CD4-positive, CD25-positive, alpha-beta regulatory T cell (primary cell): ENCODE results near the gene PIMREG. TPM values are rescaled to one million over a fixed set of nuclear protein-coding genes. Genes with fewer than 3 reads are reported as not detected.

Experiments
- ATAC-seq, 2 donors: fragments of 150-1000 bp; cut with Tn5 transposase; one replicate each; pipeline ENCODE4 v1.10.0; 2021; ENCODE audit warnings: low read depth in 2 of 2, moderate number of reproducible peaks in 2 of 2, moderate library complexity in 1 of 2
- DNase-seq, 3 donors: peaks; one replicate each; pipeline versions ENCODE4 v3.0.0 to v3.0.0-alpha.2; 2012 to 2022; ENCODE audit warnings: mixed read lengths in 1 of 3
- H3K27ac ChIP-seq: one replicate; pipeline ENCODE4 v1.7.0; 2013; ENCODE audit warnings: mild to moderate bottlenecking, low read length; ENCODE audit not compliant: insufficient read depth, poor library complexity, severe bottlenecking
- H3K27me3 ChIP-seq: one replicate; pipeline ENCODE4 v1.7.0; 2013; ENCODE audit warnings: low read length; ENCODE audit not compliant: control insufficient read depth, insufficient read depth
- H3K36me3 ChIP-seq: one replicate; pipeline ENCODE4 v1.7.0; 2013; ENCODE audit warnings: mild to moderate bottlenecking, low read length, moderate library complexity; ENCODE audit not compliant: control insufficient read depth, insufficient read depth
- H3K4me1 ChIP-seq: 2 replicates; pipeline ENCODE4 v1.7.0; 2013; ENCODE audit warnings: mild to moderate bottlenecking, low read length; ENCODE audit not compliant: insufficient read depth, control insufficient read depth, poor library complexity, severe bottlenecking
- H3K4me3 ChIP-seq: one replicate; pipeline ENCODE4 v1.7.0; 2013; ENCODE audit warnings: low read depth, mild to moderate bottlenecking, low read length, moderate library complexity
- H3K9me3 ChIP-seq, 2 experiments: 1 replicate in 1 of 2; 2 replicates in 1 of 2; pipeline ENCODE4 v1.7.0; 2013; ENCODE audit warnings: low read length in 2 of 2, mild to moderate bottlenecking in 1 of 2, moderate library complexity in 1 of 2; ENCODE audit not compliant: control insufficient read depth in 2 of 2
- H3K27ac Mint-ChIP-seq, 3 donors: one replicate each; pipeline ENCODE4 v1.8.0; 2020 to 2022; ENCODE audit warnings: mild to moderate bottlenecking in 3 of 3, mixed read lengths in 3 of 3, moderate library complexity in 2 of 3
- H3K27me3 Mint-ChIP-seq: one replicate; pipeline ENCODE4 v1.8.0; 2022; ENCODE audit warnings: mild to moderate bottlenecking, mixed read lengths
- H3K36me3 Mint-ChIP-seq: one replicate; pipeline ENCODE4 v1.8.0; 2020; ENCODE audit warnings: mixed read lengths
- H3K4me1 Mint-ChIP-seq, 4 donors: one replicate each; pipeline ENCODE4 v1.8.0; 2020 to 2022; ENCODE audit warnings: mixed read lengths in 4 of 4, mild to moderate bottlenecking in 1 of 4
- H3K4me3 Mint-ChIP-seq, 4 donors: one replicate each; pipeline ENCODE4 v1.8.0; 2020 to 2022; ENCODE audit warnings: mild to moderate bottlenecking in 4 of 4, mixed read lengths in 4 of 4, moderate library complexity in 3 of 4
- H3K9me3 Mint-ChIP-seq, 7 donors: one replicate each; pipeline ENCODE4 v1.8.0; 2020 to 2022; ENCODE audit warnings: mixed read lengths in 7 of 7, mild to moderate bottlenecking in 3 of 7, moderate library complexity in 2 of 7
- polyA plus RNA-seq, 4 donors: library from polyadenylated mRNA; unstranded; fragments of 300-500 nt; fragmentation: Illumina TruSeq; gene quantifications; one replicate each; pipeline ENCODE4 v1.2.3, GENCODE V29; 2021
- total RNA-seq: library from RNA; stranded (reverse); gene quantifications from one replicate; pipeline ENCODE4 v1.2.3, GENCODE V29; 2022

The PIMREG gene
- total and polyA plus RNA-seq, 5 donors from 2014 or later, result 0.20 to 0.41 (median 0.34) TPM; not detected in 1

- Mint-ChIP-seq H3K4me3 (no peak overlapping the region), H3K4me1 (no peaks in the 10 kb centered on the region)
- no peak overlapping the region for H3K27ac ChIP-seq
Observed at GRCh38 chr17:6485646-6486412, 41.6 kb downstream of the PIMREG start.

DNA sequence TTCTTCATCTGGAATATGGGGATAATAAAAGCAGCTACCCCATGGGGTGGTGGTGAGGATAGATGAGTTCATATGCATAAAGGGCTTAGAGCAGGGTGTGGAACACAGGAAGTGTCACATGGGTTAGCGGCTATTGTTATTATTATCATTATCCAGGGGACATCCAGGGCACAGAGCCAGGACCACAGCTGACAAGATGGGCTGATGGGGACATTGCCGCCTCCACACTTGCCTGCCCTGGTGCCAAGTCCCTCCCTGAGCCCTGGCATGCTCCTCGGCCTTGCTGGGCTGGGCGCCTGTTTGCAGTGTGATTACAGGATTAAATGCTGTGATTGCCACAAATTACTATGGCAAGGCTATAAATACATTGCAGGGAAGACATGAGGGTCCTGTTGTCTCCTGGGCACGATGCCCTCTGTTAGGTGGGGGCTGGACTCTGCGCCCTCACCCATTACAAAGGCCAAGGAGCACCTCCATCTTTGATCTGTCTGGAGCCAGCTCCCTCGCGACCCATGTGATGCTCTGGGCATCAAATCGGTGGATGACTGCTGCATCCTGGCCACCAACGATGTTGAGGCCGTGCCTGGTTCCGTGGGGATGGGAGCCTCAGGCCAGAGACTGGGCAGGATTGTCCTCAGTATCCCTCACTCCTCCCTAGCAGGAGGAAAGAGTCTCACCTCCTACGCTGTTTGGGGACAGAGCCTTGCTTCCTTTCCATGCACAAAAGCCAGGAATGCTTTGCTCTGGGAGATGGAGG lies 43.2 kb downstream of the PIMREG start:
- no peak for DNase-seq
- peaks cover 9% of the 10 kb centered on the region for H3K27me3 Mint-ChIP-seq

More at GRCh38 chr17:6485646-6486412, 41.6 kb downstream of the PIMREG start:
- no peaks in the 10 kb centered on the region for H3K36me3 ChIP-seq
- H3K27me3 Mint-ChIP-seq, result peaks cover 9% of the 10 kb centered on the region
- H3K27me3 ChIP-seq, result no peaks in the 10 kb centered on the region
- no peak overlapping the region for H3K4me3 ChIP-seq
- no peak overlapping the region for H3K27ac Mint-ChIP-seq
- no peaks in the 10 kb centered on the region for H3K9me3 ChIP-seq
- no peaks in the 10 kb centered on the region for H3K36me3 Mint-ChIP-seq
- ATAC-seq (no peak), DNase-seq (no peak)
- no peaks in the 10 kb centered on the region for H3K4me1 ChIP-seq
- H3K9me3 Mint-ChIP-seq, result no peaks in the 10 kb centered on the region

GRCh38 chr17:6488008-6488539 lies 43.8 kb downstream of the PIMREG start:
- DNase-seq, result no peak
- H3K27ac Mint-ChIP-seq, result no peak overlapping the region
- H3K4me3 Mint-ChIP-seq, result no peak overlapping the region
- no peaks in the 10 kb centered on the region for H3K9me3 Mint-ChIP-seq
- Histone ChIP-seq H3K36me3 (no peaks in the 10 kb centered on the region), H3K27ac (no peak overlapping the region), H3K4me3 (no peak overlapping the region), H3K27me3 (no peaks in the 10 kb centered on the region), H3K4me1 (no peaks in the 10 kb centered on the region), H3K9me3 (no peaks in the 10 kb centered on the region)
- H3K36me3 Mint-ChIP-seq, result no peaks in the 10 kb centered on the region
- no peak for ATAC-seq
- H3K4me1 Mint-ChIP-seq, result no peaks in the 10 kb centered on the region
- peaks cover 9% of the 10 kb centered on the region for H3K27me3 Mint-ChIP-seq

More for the DNA sequence above, 43.2 kb downstream of the PIMREG start:
- no peaks in the 10 kb centered on the region for H3K9me3 ChIP-seq
- Mint-ChIP-seq H3K36me3 (no peaks in the 10 kb centered on the region), H3K9me3 (no peaks in the 10 kb centered on the region), H3K27ac (no peak overlapping the region), H3K4me3 (no peak overlapping the region), H3K4me1 (no peaks in the 10 kb centered on the region)
- no peaks in the 10 kb centered on the region for H3K27me3 ChIP-seq
- no peak overlapping the region for H3K4me3 ChIP-seq
- no peaks in the 10 kb centered on the region for H3K36me3 ChIP-seq
- no peak for ATAC-seq
- no peaks in the 10 kb centered on the region for H3K4me1 ChIP-seq
- no peak overlapping the region for H3K27ac ChIP-seq

DNA sequence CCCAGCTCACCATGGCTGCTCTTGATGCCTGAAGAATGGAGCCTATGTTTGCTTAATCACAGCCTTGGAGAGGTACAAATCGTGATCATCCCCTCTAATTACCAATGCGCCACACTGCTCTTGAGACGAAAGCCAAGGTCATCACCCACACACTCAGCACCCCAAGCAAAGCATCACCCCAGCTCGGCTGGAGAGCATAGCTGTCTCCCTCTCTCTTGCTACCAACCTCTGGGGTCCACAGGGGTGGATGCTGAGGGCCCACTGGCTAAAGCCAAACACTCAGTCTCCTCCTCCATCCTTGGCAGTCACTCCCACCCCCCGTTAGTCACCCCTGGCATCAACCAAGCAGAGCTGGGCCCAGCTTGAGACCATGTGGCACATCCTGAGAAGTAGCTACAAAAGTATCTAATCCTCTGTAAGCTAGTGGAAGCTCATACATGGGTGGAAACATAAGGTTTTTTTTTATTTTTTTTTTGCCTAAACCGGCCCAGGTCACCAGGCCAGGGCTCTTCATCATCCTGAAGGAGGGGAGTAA lies 44.8 kb downstream of the PIMREG start:
- H3K27ac ChIP-seq, result no peak overlapping the region
- H3K4me1 Mint-ChIP-seq, result no peaks in the 10 kb centered on the region
- no peaks in the 10 kb centered on the region for H3K27me3 ChIP-seq
- H3K4me3 Mint-ChIP-seq, result no peak overlapping the region
- no peak overlapping the region for H3K4me3 ChIP-seq
- H3K9me3 ChIP-seq, result no peaks in the 10 kb centered on the region
- H3K27me3 Mint-ChIP-seq, result peaks cover 9% of the 10 kb centered on the region
- H3K36me3 Mint-ChIP-seq, result no peaks in the 10 kb centered on the region
- no peaks in the 10 kb centered on the region for H3K36me3 ChIP-seq
- peaks cover 0 to 2% (median 0%) of the 10 kb centered on the region in 7 donors for H3K9me3 Mint-ChIP-seq
- H3K4me1 ChIP-seq, result no peaks in the 10 kb centered on the region
- ATAC-seq (no peak), DNase-seq (no peak)
- peak overlapping the region in 1 of 3 donors; percentile 73 for H3K27ac Mint-ChIP-seq

- peaks cover 0 to 3% (median 0%) of the 10 kb centered on the region in 7 donors for H3K9me3 Mint-ChIP-seq
- H3K27ac Mint-ChIP-seq, result no peak overlapping the region
- Histone ChIP-seq H3K36me3 (no peaks in the 10 kb centered on the region), H3K9me3 (no peaks in the 10 kb centered on the region), H3K4me1 (peaks cover 8% of the 10 kb centered on the region), H3K4me3 (no peak overlapping the region), H3K27me3 (no peaks in the 10 kb centered on the region), H3K27ac (no peak overlapping the region)
- DNase-seq, result no peak
- no peaks in the 10 kb centered on the region for H3K36me3 Mint-ChIP-seq
- no peak for ATAC-seq
- peaks cover 9% of the 10 kb centered on the region for H3K27me3 Mint-ChIP-seq
- H3K4me1 Mint-ChIP-seq, result peaks cover 0 to 11% (median 6%) of the 10 kb centered on the region in 4 donors
- no peak overlapping the region for H3K4me3 Mint-ChIP-seq
Observed at GRCh38 chr17:6491071-6491700, 46.9 kb downstream of the PIMREG start.

DNA sequence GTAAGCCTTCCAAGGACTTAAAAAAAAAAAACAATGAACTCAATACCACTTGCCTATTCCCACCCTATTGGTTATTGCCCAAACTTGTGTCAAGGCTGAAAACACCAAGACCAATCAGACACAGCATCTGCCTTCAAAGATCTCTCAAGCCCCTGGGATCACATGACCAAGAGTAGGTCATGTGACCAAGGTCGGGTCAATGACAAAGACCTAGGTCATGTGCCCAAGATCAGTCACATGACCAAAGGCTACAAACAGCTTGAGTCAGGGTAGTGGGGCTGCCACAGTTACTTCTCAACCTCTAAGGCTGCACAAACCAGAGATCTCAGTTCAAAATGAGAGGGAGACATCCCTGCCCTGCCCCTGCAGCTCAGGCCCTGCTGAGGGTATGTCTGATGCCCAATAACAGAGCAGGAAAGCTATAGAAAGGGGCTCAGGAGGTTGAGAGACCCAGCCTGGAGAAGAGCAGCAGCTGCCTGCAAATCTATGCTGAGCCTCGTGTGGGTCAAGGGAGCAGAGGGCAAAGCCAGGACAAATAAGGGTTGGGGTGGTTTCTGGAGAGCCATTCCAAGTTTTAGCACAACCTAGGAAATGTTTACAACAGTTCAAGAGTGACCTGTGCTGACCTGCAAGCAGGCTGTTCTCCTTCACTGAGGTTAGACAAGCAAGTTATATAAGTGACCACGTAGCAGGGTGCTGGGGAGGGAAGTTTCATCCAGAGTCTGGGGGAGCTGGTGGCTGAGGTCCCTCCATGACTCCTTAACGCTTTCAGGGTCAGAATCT lies 48.8 kb downstream of the PIMREG start:
- Mint-ChIP-seq H3K4me1 (peaks cover 0 to 17% (median 13%) of the 10 kb centered on the region in 4 donors), H3K27me3 (peaks cover 10% of the 10 kb centered on the region), H3K27ac (no peak overlapping the region), H3K9me3 (peaks cover 0 to 3% (median 0%) of the 10 kb centered on the region in 7 donors), H3K4me3 (no peak overlapping the region), H3K36me3 (no peaks in the 10 kb centered on the region)
- no peaks in the 10 kb centered on the region for H3K9me3 ChIP-seq
- DNase-seq (no peak), ATAC-seq (no peak)
- H3K27me3 ChIP-seq, result no peaks in the 10 kb centered on the region
- H3K27ac ChIP-seq, result no peak overlapping the region
- no peaks in the 10 kb centered on the region for H3K36me3 ChIP-seq
- H3K4me1 ChIP-seq, result peaks cover 11% of the 10 kb centered on the region
- no peak overlapping the region for H3K4me3 ChIP-seq
